Activated T-helper 17 cell treated with anti-CD3 and anti-CD28 coated beads, Interleukin-2, amount 50 U/mL, for 72 hours (primary cell): Measurements from ENCODE around the gene MAP7. TPM values are rescaled to one million over a fixed set of nuclear protein-coding genes. Genes with fewer than 3 reads are reported as not detected.

Source experiments
- ATAC-seq: fragments of 150-1000 bp; cut with Tn5 transposase; replicated peaks from 2 replicates; pipeline ENCODE4 v1.10.0; 2021; ENCODE audit warnings: mild to moderate bottlenecking, moderate library complexity
- H3K27ac Mint-ChIP-seq: one replicate; pipeline ENCODE4 v1.8.0; 2022; ENCODE audit warnings: mixed read lengths
- H3K27me3 Mint-ChIP-seq: one replicate; pipeline ENCODE4 v1.8.0; 2022; ENCODE audit warnings: mixed read lengths
- H3K36me3 Mint-ChIP-seq: one replicate; pipeline ENCODE4 v1.8.0; 2022; ENCODE audit warnings: low read depth, mild to moderate bottlenecking, mixed read lengths
- H3K4me1 Mint-ChIP-seq: one replicate; pipeline ENCODE4 v1.8.0; 2022; ENCODE audit warnings: mixed read lengths
- H3K4me3 Mint-ChIP-seq: one replicate; pipeline ENCODE4 v1.8.0; 2022; ENCODE audit warnings: mild to moderate bottlenecking, mixed read lengths
- H3K9me3 Mint-ChIP-seq: one replicate; pipeline ENCODE4 v1.8.0; 2022; ENCODE audit warnings: mixed read lengths
- total RNA-seq, 2 donors: library from RNA; stranded (reverse); gene quantifications; one replicate each; pipeline ENCODE4 v1.2.3, GENCODE V29; 2022

The MAP7 gene
- total RNA-seq, 2 donors from 2014 or later: 0.76 to 1.2 TPM

DNA sequence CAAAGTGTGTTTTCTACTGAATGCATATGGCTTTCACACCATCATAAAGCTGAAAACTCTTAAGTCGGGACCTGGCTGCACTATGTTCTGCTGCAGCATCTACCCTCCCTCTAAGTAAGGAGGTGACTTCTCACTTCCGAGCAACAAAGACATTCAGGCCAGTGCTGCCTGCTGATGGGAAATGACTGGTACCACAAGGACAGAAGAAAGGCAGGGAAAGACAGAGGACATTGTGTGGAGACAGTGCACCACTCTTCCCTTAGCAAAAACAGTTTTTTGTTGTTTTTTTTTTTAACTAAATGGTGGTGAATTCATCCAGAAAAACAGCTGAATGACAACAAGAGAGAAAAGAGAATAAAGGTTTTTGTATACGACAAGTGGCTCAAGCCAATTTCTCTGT is 81.5 kb downstream of the MAP7 start:
- Mint-ChIP-seq H3K4me1 (peaks cover 10% of the 10 kb centered on the region), H3K9me3 (no peaks in the 10 kb centered on the region), H3K27me3 (peaks cover 10% of the 10 kb centered on the region), H3K36me3 (no peaks in the 10 kb centered on the region), H3K27ac (no peak overlapping the region), H3K4me3 (no peak overlapping the region)
- ATAC-seq: no peak

DNA sequence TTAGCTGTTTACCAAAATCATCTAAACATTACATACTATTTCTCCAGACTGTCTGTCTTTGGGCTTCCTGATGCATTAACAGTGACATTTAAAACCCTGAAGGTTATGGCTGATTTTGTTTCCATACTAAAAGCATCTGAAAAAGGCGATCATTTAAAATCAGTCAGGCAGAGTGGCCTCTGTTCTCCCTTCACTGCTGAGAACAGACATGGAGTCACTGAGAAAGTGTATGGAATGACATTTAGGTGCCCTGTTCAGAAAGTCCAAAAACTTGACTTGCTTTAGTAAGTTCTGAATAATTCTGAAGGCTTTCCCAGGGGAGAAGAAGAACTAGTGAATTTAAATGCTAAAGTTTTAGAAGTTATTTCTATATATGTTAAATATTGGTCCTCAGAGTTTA is 83.0 kb downstream of the MAP7 start:
- Mint-ChIP-seq H3K4me3 (no peak overlapping the region), H3K27me3 (peaks cover 6% of the 10 kb centered on the region), H3K9me3 (no peaks in the 10 kb centered on the region), H3K4me1 (peaks cover 10% of the 10 kb centered on the region), H3K36me3 (no peaks in the 10 kb centered on the region), H3K27ac (no peak overlapping the region)
- ATAC-seq: no peak

DNA sequence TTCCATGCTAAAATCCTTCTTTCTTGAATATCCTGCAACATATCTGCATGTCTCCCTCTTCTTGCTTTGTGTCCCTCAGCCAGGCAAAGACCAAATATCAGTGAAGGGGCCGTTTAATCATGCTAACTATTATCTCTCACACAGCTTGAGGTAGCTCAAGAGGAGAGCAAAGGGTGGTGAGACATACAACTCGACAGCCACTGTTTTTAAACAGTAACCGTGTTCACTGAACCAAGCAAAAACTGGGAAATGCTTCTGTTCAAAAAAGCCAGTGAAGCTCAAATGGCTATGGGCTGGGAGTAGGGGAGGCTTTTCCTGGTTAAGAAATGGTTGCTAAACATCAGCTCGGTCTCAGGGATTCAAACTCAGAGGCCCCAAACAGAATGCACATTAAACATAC is 83.4 kb downstream of the MAP7 start:
- no peak overlapping the region for H3K27ac Mint-ChIP-seq
- H3K27me3 Mint-ChIP-seq: peaks cover 6% of the 10 kb centered on the region
- H3K9me3 Mint-ChIP-seq: no peaks in the 10 kb centered on the region
- H3K36me3 Mint-ChIP-seq: no peaks in the 10 kb centered on the region
- H3K4me1 Mint-ChIP-seq: peaks cover 10% of the 10 kb centered on the region
- H3K4me3 Mint-ChIP-seq: no peak overlapping the region
- ATAC-seq: no peak

DNA sequence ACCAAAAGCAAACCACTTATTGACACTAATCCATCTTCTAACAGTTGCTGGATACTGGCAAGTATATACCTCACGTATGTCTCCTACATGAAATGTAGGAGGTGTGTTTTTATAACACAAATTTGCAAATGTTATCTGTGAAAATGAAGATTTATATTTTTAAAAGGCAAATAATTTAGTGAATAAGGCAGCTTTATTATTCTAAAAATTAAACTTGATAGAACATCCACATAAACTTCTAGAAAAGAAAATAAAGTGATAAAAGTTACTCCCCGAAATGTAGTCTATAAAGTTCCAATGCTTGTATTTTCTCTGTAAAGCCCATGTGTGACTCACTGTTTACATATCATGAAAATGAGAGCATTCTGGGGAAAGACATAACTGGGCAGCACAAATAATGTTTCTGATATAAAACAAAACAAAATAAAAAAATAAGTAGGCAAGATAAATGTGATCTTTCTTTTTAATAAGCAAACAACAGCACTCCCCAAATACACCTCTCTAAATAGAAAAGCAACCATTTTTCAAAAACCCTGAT is 84.4 kb downstream of the MAP7 start:
- H3K4me1 Mint-ChIP-seq: peaks cover 10% of the 10 kb centered on the region
- no peak overlapping the region for H3K27ac Mint-ChIP-seq
- ATAC-seq: no peak
- peaks cover 3% of the 10 kb centered on the region for H3K27me3 Mint-ChIP-seq
- H3K36me3 Mint-ChIP-seq: no peaks in the 10 kb centered on the region
- H3K9me3 Mint-ChIP-seq: no peaks in the 10 kb centered on the region
- no peak overlapping the region for H3K4me3 Mint-ChIP-seq

DNA sequence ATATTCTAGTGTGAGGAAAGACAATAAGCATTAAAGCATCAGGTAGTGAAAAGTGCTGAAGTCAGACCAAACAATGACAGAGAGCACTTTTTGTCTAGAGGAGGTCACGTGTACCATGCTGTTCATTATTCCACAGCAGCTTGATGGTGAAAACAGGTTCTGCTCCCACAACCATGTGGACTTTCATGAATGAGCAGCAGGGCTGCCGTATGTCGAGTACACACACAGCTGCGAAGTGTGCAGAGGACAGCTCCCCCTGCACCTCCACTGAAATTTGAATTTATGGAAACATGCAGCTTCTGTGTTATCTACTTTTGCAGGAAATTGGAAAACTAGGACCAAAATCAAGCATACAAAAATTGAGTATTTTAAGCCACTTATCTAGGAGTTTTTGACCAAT is 85.3 kb downstream of the MAP7 start:
- no peak for ATAC-seq
- Mint-ChIP-seq H3K4me3 (no peak overlapping the region), H3K27me3 (peaks cover 3% of the 10 kb centered on the region), H3K27ac (no peak overlapping the region), H3K9me3 (no peaks in the 10 kb centered on the region), H3K36me3 (no peaks in the 10 kb centered on the region), H3K4me1 (peaks cover 10% of the 10 kb centered on the region)

GRCh38 chr6:136464148-136464547 is 86.1 kb downstream of the MAP7 start:
- no peak overlapping the region for H3K4me3 Mint-ChIP-seq
- no peaks in the 10 kb centered on the region for H3K9me3 Mint-ChIP-seq
- H3K27me3 Mint-ChIP-seq: peaks cover 3% of the 10 kb centered on the region
- ATAC-seq: peak; percentile 35
- peaks cover 7% of the 10 kb centered on the region for H3K4me1 Mint-ChIP-seq
- H3K27ac Mint-ChIP-seq: no peak overlapping the region
- no peaks in the 10 kb centered on the region for H3K36me3 Mint-ChIP-seq

DNA sequence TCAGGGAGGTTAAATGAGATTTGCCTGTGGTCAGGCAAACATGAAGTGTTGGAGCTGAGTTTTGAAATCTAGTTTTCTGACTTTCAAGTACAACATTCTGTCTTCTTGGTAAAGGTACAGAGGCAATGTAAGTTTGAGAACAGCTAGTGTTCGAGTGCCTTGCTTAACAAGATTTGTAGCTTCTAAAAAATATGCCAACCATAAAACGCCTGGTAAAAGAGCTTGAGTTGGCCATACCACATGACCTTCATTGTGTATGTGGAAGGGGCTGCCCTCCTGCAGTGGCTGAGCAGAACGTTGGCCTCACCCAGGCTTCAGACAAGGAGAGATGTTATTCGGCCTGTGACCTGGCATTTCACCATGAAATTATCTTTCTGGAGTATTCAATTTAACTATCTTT is 86.5 kb downstream of the MAP7 start:
- H3K9me3 Mint-ChIP-seq: no peaks in the 10 kb centered on the region
- peaks cover 3% of the 10 kb centered on the region for H3K27me3 Mint-ChIP-seq
- peaks cover 6% of the 10 kb centered on the region for H3K4me1 Mint-ChIP-seq

DNA sequence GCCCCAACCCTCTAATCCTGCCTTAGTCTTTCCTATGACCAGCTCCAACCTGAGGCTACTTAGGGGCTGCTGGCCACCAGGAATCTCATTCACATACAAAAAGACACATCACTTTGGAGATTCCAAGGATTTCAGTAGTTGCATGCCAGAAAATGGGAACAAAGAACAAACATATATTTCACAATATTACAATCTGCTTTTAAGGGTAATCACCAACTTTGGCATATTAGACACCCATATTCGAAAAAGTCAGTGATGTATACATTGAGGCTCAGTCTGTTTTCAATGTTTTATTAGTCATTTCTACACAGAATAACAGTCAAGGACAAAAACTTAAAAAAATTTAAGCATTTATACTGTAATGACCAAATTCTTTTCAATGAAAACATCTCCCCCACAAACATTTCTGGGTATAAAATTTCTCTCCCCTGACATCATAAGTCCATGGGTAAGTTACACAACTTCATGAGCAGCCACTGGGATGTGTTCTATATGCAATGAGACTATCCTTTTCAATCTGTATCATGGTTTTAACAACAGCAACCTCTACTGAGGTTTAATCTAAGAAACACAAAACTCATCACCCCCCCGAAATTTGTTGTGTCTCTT is 103.5 kb downstream of the MAP7 start:
- Mint-ChIP-seq H3K36me3 (no peaks in the 10 kb centered on the region), H3K27me3 (peaks cover 17% of the 10 kb centered on the region), H3K4me1 (no peaks in the 10 kb centered on the region), H3K27ac (no peak overlapping the region), H3K9me3 (peaks cover 4% of the 10 kb centered on the region), H3K4me3 (no peak overlapping the region)
- no peak for ATAC-seq

More for the DNA sequence above, 86.5 kb downstream of the MAP7 start:
- H3K4me3 Mint-ChIP-seq: no peak overlapping the region
- no peak for ATAC-seq
- no peaks in the 10 kb centered on the region for H3K36me3 Mint-ChIP-seq
- no peak overlapping the region for H3K27ac Mint-ChIP-seq

DNA sequence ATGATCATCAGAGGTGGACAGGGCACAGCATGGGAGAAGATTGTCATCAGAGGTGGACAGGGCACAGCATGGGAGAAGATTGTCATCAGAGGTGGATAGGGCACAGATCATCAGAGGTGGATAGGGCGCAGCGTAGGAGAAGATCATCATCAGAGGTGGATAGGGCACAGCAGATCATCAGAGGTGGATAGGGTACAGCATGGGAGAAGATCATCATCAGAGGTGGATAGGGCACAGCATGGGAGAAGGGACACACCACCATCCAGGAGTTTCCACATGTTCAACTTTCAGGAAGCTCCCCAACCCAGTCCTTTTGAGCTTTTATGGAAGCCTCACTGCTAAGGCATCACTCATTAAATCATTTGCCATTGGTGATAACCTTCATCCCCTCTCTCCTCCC is 104.1 kb downstream of the MAP7 start:
- no peaks in the 10 kb centered on the region for H3K36me3 Mint-ChIP-seq
- ATAC-seq: no peak
- H3K4me1 Mint-ChIP-seq: no peaks in the 10 kb centered on the region
- no peak overlapping the region for H3K4me3 Mint-ChIP-seq
- peaks cover 3% of the 10 kb centered on the region for H3K9me3 Mint-ChIP-seq
- no peak overlapping the region for H3K27ac Mint-ChIP-seq
- H3K27me3 Mint-ChIP-seq: peaks cover 12% of the 10 kb centered on the region

- Mint-ChIP-seq H3K4me1 (no peaks in the 10 kb centered on the region), H3K27me3 (peaks cover 9% of the 10 kb centered on the region), H3K36me3 (no peaks in the 10 kb centered on the region), H3K9me3 (no peaks in the 10 kb centered on the region), H3K27ac (no peak overlapping the region), H3K4me3 (no peak overlapping the region)
- ATAC-seq: no peak
Observed at GRCh38 chr6:136445063-136445462, 105.2 kb downstream of the MAP7 start.

DNA sequence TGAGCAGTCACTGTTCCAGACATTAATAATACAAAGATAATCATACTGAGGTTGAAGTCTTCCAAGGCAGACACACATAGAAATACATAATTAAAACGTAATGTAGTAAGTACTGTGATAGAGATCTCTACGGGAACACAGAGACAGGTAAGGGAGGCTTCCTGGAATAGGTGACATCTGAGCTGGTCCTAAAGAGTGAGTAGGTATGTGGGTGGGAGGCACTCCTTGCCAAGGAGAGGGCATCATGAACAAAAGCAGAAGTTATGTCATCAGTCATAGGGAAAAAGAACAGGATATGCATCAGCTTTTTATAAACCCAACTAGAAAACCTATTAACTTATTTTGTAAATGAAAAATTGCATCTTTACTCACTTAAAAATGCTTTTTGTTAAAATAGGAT is 110.0 kb downstream of the MAP7 start:
- Mint-ChIP-seq H3K9me3 (no peaks in the 10 kb centered on the region), H3K27ac (no peak overlapping the region), H3K4me3 (no peak overlapping the region), H3K27me3 (no peaks in the 10 kb centered on the region), H3K4me1 (no peaks in the 10 kb centered on the region), H3K36me3 (no peaks in the 10 kb centered on the region)
- ATAC-seq: no peak

- H3K4me3 Mint-ChIP-seq: no peak overlapping the region
- ATAC-seq: no peak
- no peaks in the 10 kb centered on the region for H3K9me3 Mint-ChIP-seq
- no peaks in the 10 kb centered on the region for H3K4me1 Mint-ChIP-seq
- no peaks in the 10 kb centered on the region for H3K36me3 Mint-ChIP-seq
- no peak overlapping the region for H3K27ac Mint-ChIP-seq
- H3K27me3 Mint-ChIP-seq: no peaks in the 10 kb centered on the region
Observed at GRCh38 chr6:136439514-136440190, 110.6 kb downstream of the MAP7 start.

- ATAC-seq: no peak
- no peaks in the 10 kb centered on the region for H3K9me3 Mint-ChIP-seq
- no peaks in the 10 kb centered on the region for H3K36me3 Mint-ChIP-seq
Observed at GRCh38 chr6:136438441-136438840, 111.8 kb downstream of the MAP7 start.

GRCh38 chr6:136437246-136437645 is 113.0 kb downstream of the MAP7 start:
- Mint-ChIP-seq H3K27me3 (no peaks in the 10 kb centered on the region), H3K36me3 (no peaks in the 10 kb centered on the region), H3K4me1 (no peaks in the 10 kb centered on the region), H3K4me3 (no peak overlapping the region), H3K9me3 (no peaks in the 10 kb centered on the region), H3K27ac (no peak overlapping the region)
- no peak for ATAC-seq

More at GRCh38 chr6:136438441-136438840, 111.8 kb downstream of the MAP7 start:
- no peak overlapping the region for H3K27ac Mint-ChIP-seq
- H3K4me1 Mint-ChIP-seq: no peaks in the 10 kb centered on the region
- H3K27me3 Mint-ChIP-seq: no peaks in the 10 kb centered on the region
- no peak overlapping the region for H3K4me3 Mint-ChIP-seq

DNA sequence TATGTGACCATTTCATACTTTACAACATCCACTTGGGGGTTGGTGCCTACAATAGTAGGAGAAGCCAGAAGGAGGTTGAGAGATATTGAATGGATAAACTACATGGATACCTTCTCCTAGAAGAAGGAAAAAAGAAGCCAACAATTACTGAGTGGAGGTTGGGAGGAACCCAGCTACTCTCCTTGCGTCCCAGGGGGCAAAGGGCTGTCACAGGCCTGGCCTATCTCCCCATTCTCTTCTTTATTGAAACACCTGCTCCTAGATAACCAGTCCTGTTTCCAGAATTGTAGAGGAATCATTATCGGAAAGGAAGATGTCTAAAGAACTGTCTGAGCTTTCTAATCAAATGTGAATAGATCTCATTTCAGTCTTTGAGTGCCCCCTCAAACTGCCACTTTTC is 115.1 kb downstream of the MAP7 start:
- Mint-ChIP-seq H3K4me1 (no peaks in the 10 kb centered on the region), H3K27me3 (peaks cover 5% of the 10 kb centered on the region), H3K27ac (no peak overlapping the region), H3K36me3 (no peaks in the 10 kb centered on the region), H3K4me3 (no peak overlapping the region), H3K9me3 (no peaks in the 10 kb centered on the region)
- no peak for ATAC-seq
